ENCODE measurements around the gene GRIN2C. TPM values are rescaled to one million over a fixed set of nuclear protein-coding genes. Genes with fewer than 3 reads are reported as not detected.

The GRIN2C gene
- total and polyA plus RNA-seq, 2 donors from 2014 or later: 0.15 to 0.31 TPM

- peaks cover 0 to 3% (median 0%) of the 10 kb centered on the region in 3 donors for H3K4me1 ChIP-seq (ENCODE audit: control insufficient read depth in 2 of 3, insufficient read depth in 2 of 3, low read depth in 1 of 3, low read length in 3 of 3)
- intact Hi-C loops (cut with DNase I): no loop called here
- no peak for FAIRE-seq
Observed at GRCh38 chr17:74877592-74878548, 18.2 kb upstream of the GRIN2C start.

GRCh38 chr17:74875977-74876593, 16.4 kb upstream of the GRIN2C start:
- Histone ChIP-seq H3K27ac (ENCODE audit: low read depth in 2 of 2, low read length in 2 of 2) (no peak overlapping the region), H3K4me1 (ENCODE audit: control insufficient read depth in 2 of 3, insufficient read depth in 2 of 3, low read depth in 1 of 3, low read length in 3 of 3) (peaks cover 0 to 12% (median 4%) of the 10 kb centered on the region in 3 donors), H3K9me3 (ENCODE audit: control insufficient read depth in 2 of 3, insufficient read depth in 1 of 3, low read length in 3 of 3) (no peaks in the 10 kb centered on the region), H3K4me3 (ENCODE audit: low read length in 3 of 3) (no peak overlapping the region), H3K36me3 (ENCODE audit: control insufficient read depth in 2 of 3, insufficient read depth in 3 of 3, low read length in 3 of 3) (no peaks in the 10 kb centered on the region), H3K9ac (ENCODE audit: low read length in 3 of 3) (no peak overlapping the region), H3K27me3 (ENCODE audit: control insufficient read depth, insufficient read depth, low read length) (no peaks in the 10 kb centered on the region)
- FAIRE-seq (no peak), DNase-seq (no peak)
- TF ChIP-seq CTCF (IDR thresholded peaks at IDR 0.05; ENCODE audit: borderline replicate concordance, extremely low read depth, insufficient read depth): no peak
- intact Hi-C loops (cut with DNase I): no loop called here

More at GRCh38 chr17:74877592-74878548, 18.2 kb upstream of the GRIN2C start:
- no peaks in the 10 kb centered on the region for H3K36me3 ChIP-seq (ENCODE audit: control insufficient read depth in 2 of 3, insufficient read depth in 3 of 3, low read length in 3 of 3)
- no peak overlapping the region for H3K27ac ChIP-seq (ENCODE audit: low read depth in 2 of 2, low read length in 2 of 2)
- no peaks in the 10 kb centered on the region for H3K9me3 ChIP-seq (ENCODE audit: control insufficient read depth in 2 of 3, insufficient read depth in 1 of 3, low read length in 3 of 3)
- H3K27me3 ChIP-seq (ENCODE audit: control insufficient read depth, insufficient read depth, low read length): no peaks in the 10 kb centered on the region
- no peak for DNase-seq
- TF ChIP-seq CTCF (IDR thresholded peaks at IDR 0.05; ENCODE audit: borderline replicate concordance, extremely low read depth, insufficient read depth): no peak
- H3K9ac ChIP-seq (ENCODE audit: low read length in 3 of 3): no peak overlapping the region
- H3K4me3 ChIP-seq (ENCODE audit: low read length in 3 of 3): no peak overlapping the region

- H3K9me3 ChIP-seq (ENCODE audit: control insufficient read depth in 2 of 3, insufficient read depth in 1 of 3, low read length in 3 of 3): no peaks in the 10 kb centered on the region
- TF ChIP-seq CTCF (IDR thresholded peaks at IDR 0.05; ENCODE audit: borderline replicate concordance, extremely low read depth, insufficient read depth): no peak
- intact Hi-C loops (cut with DNase I): no loop called here
- H3K9ac ChIP-seq (ENCODE audit: low read length in 3 of 3): no peak overlapping the region
- DNase-seq: no peak
- no peak for FAIRE-seq
- peaks cover 0 to 12% (median 4%) of the 10 kb centered on the region in 3 donors for H3K4me1 ChIP-seq (ENCODE audit: control insufficient read depth in 2 of 3, insufficient read depth in 2 of 3, low read depth in 1 of 3, low read length in 3 of 3)
- H3K27me3 ChIP-seq (ENCODE audit: control insufficient read depth, insufficient read depth, low read length): no peaks in the 10 kb centered on the region
- H3K36me3 ChIP-seq (ENCODE audit: control insufficient read depth in 2 of 3, insufficient read depth in 3 of 3, low read length in 3 of 3): no peaks in the 10 kb centered on the region
- H3K27ac ChIP-seq (ENCODE audit: low read depth in 2 of 2, low read length in 2 of 2): no peak overlapping the region
- H3K4me3 ChIP-seq (ENCODE audit: low read length in 3 of 3): no peak overlapping the region
Observed at GRCh38 chr17:74875155-74875976, 15.7 kb upstream of the GRIN2C start.
